LoVo (cell line): ENCODE data around the gene RALGPS1.

ENCODE experiments used
- DNase-seq: peaks from one replicate; pipeline ENCODE4 v3.0.0-alpha.2; 2016; ENCODE audit warnings: low spot score

Gene RALGPS1

DNA sequence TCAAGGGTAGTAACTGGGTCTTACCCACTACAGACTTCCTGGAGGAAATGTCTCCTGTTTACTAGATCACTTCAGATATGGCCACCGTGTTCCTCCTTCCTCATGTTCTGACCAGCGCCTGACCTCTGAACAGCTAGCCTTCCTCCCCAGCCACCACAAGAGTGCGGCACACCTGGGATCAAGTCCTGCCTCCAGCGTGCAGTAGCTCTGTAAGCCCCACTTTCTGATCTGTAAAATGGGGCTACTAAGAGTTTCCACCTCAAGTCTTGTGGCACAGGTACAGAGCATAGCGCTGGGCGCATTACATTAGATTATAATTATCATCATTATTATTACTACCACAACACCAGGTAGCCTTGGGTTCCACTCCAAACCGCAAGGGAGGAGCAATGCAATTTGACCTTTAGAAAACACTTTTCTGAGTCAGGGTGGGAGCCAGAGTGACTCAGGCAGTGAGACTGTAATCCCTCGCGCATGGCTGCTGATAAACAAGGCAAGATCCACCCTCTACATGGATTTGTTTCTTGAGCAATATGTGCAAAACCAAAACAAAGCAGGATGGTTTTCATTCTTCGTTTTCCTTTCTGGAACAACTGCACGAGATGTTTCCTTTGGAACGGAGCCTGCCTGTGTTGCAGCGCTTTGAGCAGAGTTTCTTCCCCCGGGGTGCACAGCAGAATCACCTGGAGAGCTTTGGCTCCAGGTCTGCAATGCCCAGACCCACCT is 272.8 kb downstream of the RALGPS1 start:
- peak; percentile 71 for DNase-seq

DNA sequence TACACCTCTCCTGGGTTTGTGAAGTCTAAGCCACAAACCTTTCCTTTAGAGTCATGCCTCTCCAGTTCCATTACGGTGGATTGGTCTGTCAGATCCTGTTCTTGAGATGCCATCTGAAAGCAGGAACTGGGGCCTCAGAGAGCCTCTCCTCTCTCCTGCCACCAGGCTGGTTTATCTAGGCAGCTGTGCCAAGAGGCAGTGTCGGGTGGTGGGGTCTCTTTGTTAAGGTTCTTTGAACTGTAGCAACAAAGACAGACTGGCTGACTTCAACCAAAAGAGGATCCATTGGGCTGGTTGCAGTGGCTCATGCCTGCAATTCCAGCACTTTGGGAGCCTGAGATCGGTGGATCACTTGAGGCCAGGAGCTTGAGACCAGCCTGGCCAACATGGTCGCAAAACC is 273.8 kb downstream of the RALGPS1 start:
- DNase-seq = no peak

DNA sequence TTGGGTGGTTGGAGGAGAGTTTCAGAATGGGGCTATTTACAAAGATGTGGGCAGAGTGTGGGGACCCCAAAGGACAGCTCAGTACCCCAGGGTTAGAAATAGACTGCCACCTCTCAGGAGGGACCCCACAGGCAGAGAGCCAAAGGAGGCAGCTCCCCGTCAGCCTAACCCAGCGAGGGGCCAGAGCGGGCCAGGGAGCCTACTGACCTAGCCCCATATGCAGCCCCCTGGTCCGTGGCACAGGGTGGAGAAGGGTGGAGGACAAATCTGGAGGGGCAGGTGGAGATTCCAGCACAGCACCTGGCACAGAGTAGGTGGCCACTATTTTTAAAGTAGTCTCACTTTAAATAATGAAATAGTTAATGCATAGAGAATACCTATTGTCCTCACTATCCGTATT is 275.0 kb downstream of the RALGPS1 start:
- no peak for DNase-seq

DNA sequence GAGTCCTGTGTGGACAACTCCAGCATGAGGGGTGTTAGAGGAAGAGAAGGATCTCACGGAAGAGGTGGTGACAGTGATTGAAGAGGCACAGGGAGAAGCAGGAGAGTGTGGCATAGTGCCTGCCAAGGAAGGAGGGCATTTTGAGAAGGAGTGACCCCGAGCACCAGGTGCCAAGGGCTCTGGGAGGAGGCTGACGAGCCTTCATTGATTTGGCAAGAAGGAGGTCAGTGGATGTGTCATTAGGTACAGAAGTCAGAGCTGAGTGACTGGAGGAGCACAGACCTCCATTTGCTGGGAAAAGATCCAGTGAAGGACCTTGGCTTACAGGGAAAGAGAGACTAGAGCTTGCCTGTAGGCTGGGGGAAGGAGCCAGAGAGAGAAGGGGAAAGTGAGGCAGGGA is 278.2 kb downstream of the RALGPS1 start:
- no peak for DNase-seq

DNA sequence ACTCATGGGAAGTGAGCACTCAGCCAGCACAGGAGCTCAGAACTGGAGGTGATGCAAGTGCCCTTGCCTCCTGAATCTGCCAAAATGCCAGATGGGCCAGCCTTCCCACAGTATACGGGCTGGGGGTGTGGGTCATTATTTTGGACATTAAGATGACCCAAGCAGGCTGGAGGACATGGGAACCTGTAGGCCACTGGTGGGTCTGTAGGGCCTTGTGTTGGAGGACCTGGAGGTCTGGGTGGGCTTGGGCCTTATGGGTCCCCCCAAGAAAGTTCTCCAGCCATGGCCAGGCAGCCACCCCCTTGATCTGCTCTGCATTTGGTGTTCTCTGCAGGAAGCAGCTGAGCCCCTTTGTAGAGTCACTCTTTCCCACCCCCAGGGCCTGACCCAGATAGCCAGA is 278.9 kb downstream of the RALGPS1 start:
- DNase-seq = no peak

DNA sequence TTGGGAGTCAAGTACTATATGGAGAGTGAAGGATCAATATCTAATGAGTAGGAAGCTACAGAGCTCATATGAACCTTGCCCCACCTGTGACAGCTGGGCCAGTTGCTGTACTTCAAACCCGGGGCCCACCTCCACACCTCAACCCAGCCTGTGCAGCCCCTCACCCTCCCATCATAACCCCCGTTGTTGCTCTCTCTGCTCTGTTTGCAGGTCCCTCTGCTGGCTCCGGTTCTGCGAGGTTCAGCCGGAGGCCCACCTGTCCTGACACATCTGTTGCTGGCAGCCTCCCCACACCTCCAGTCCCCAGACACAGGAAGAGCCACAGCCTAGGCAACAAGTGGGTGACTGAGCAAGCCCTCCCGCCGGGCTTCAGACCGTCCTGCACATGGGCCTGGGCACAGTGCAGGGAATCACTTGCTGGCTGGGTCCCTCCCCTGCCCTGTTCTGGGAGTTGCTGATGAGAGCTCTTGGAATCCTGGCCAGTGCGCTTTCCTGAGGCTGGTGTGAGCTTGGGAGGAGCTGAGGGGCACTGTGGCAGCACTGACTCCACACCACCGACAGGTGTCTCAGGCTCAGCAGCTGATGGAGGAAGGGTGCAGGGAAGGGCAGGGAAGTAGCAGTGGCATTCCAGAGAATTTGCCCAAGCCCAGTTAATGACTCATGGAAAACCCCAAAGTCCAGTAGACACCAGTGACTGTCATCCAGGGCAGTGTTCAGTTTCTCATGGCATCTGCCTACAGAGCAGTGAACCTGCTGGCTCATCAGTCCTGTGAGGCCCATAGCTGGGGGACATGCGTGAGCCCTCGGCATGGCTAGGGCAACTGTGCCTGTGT is 280.5 kb downstream of the RALGPS1 start:
- DNase-seq = peak; percentile 65

DNA sequence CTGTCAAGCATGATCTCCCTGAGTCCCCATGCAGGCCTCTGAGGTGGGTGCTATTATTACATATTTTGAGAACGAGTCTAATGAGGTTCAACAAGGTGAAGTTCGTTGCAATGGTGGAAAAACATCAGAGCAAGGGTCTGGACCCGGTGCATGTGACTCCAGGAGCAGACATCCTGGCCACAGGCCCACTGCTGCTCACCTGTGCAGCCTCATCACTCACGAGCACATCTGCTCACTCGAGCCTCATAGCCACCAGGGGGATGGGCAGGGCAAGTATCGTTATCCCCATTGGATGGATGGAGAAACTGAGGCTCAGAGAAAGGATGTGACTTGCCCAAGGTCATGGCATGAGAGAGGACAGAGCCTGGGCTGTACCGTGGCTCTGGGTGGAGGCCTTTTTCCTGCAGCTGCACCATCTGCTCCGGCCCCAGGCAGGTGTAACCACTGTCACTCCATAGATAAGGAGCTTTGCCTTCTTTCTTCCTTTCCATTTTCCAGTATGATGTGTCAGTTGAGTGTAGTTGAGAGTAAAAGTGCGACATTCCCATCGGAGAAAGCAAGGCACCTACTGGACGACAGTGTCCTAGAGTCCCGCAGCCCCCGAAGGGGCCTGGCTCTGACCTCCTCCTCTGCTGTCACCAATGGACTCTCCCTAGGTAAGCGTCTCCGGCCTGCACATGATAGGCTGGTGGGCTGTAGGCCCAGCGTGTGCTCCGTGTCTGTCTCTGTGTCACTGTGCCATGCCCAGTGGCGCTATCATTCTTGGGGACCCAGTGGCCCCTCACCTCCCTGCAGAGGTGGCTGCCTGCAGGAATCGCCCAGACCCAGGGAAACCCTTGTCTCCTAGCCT is 281.6 kb downstream of the RALGPS1 start:
- DNase-seq = no peak

DNA sequence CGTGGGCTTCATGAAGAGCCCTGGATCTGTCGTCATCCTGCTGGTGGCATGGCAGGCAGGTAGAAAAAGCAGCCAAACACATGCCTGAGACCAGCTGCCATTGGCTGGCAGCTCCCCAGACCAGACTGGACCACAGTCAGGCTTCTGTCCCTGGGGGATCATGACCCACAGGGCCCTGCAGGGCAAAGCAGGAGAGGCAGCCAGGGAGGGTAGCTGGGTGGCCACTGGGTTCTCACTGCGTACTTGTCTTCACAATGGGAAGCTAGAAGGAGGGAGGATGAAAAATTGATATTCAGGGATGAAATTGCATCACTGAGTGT is 282.2 kb downstream of the RALGPS1 start:
- no peak for DNase-seq

DNA sequence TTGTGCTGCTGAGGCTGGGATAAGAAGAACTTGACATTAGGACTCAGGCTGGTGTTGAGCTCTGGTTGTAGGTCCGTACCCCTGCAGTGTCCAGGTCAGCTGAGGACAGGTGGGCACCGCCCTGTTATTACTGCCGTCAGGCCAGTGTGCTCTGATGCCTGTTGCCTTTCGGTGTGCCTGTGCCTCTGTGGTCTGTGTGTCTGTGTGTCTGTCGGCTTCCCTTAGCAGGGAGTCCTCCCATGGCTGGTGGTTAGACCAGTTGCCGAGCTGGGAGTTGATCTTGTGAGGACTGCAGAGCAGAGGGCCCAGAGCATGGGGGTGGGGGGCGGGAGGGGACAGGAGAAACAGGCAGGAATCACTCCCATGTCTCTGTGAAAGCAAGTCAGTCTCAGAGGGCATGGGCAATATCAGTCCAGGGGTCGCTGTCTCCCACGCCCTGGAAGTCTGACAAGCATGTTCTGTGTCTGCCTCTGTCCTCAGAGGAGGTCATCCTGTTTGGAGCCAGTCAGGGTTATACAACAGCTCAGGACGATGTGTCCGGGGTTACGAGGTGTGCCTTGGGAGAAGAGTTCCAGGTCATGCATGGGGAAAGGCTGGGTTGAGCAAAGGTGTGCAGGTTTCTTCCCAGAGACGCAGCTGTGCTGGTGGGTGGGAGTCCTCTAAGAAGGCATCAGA is 282.7 kb downstream of the RALGPS1 start:
- DNase-seq = no peak

DNA sequence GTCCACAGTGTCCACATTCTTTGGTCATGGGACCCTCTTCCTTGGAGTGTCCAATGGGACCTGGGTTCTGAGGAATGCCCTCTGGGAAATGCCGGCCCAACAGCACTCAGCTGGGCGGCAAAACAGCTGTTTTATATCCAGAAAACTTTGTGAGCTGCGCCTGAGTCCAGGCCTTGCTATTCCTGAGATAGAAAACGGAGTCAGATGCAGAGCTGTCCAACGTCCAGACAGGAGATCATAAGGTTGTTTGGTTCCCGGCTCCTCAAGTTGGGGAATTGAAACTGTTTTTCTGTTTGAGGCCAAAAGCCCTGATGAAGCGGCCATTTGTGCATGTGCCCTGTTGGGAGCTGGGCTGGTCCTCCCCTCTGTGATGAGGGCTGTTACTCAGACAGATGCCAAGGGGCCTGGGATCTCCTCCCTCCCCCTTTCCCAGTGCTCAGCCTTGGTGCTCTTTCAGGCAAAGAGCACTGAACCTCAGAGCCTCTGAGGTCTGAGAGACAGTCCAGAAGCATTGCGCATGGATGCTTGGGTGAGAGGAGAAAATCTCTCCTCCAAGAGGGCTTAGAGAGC is 283.4 kb downstream of the RALGPS1 start:
- DNase-seq = no peak

DNA sequence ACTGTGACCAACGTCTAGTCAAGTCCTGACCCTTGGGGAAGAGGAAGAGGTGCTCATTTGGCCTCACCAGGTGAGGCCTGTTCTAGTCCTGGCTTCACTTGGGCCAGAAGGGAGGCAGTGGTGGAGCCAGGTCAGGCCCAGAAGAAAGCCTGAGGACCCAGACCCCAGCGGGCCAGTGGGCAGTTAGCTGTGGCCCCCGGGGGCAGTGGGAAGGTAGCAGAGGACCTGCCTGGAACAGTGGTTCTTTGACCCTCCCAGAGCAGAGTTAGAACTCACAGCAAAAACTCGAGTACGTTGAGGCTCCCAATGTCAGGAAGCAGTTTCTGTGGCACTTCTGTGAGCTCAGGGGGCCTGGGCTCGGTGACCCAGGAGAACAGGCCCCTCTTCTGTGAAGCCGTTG is 284.0 kb downstream of the RALGPS1 start:
- DNase-seq = no peak

DNA sequence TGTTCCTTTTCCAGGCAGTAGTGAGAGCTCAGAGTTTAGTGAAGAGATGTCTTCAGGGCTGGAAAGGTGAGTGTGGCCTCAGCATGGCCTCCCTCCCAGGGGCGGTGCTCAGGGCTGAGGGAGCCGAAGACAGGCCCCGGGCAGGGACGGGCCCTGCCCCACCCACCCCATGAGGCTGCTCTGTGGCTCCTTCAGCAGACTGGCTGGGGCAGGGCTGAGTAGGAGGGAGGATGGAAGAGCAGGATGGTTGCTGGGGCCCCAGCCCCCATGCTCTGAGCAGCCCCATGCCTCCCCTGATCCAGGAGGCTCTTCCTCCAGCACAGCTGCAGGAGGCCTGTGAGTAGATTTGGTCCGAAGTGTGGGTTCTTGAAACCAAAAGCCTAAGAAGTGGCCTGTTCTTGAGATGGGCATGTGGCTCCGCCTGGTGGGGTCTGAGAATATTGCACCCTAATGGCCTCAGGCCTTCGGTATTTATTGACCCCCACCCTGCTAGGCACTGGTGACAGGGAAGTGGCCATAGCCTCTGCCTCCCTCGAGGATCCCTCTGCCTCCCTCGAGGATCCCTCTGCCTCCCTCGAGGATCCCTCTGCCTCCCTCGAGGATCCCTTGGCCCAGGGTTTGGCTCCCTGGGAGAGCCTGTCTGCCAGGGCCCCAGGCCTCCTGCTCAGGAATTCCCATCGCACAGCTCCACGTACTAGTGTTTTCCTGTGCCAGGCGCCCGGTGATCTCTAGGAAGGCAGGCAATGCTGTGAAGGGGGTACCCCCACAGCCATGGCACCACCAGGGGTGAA is 284.6 kb downstream of the RALGPS1 start:
- DNase-seq = peak; percentile 74

DNA sequence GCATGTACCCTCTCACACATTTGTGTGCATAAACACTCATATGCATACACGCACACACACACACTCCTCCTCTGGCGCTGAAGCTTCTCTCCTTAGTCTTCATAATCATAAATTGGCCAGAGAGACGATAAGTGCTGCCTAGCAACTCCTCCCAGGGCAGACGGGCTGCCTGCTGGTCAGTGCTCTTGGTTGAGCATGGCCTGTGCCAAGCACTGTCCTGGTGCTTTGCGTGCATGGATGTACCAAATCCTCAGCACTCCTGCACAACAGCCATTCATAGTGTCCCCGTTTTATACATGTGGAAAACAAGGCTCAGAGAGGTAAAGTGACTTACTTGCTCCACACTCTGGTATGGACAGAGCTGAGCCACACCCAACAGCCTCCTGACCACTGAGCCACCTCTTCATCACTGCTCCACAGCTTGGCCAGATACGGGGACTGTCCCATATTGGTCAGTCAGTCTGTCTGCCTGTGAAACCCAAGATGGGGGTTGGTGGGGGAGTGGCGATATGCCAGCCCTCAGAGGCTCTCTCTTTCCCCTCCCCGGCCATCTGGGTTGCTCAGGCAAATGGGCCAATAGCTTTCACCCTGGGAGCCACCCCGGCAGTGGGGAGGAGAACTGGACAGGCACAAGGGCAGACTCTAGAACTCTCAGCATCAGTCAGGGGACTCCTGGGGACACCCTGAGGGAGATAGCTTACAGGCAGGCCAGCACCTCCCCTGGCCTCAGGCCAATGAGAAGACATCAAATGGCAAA is 285.7 kb downstream of the RALGPS1 start:
- DNase-seq = no peak

DNA sequence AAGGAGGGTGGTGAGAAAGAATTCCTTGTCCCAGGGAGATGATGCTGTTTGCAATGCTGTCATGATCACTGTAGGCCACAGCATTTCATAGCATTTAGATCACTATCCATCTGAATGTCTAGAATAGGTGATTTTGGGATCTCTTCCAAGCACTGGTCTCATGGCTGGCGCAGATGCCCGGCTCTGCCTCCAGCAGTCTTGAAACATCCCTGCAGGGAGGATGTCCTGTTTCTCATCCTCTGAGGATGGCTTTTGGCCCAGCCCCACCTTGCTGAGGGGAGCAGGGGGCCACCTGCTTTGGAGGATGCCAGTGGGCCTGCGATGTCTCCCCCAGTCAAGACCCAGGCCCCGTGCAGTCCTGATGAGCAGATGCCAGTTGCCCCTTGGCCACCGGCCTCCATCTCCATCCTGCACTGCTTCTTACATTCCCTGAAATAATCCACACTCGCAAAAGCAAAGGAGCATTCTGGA is 286.5 kb downstream of the RALGPS1 start:
- DNase-seq = no peak

DNA sequence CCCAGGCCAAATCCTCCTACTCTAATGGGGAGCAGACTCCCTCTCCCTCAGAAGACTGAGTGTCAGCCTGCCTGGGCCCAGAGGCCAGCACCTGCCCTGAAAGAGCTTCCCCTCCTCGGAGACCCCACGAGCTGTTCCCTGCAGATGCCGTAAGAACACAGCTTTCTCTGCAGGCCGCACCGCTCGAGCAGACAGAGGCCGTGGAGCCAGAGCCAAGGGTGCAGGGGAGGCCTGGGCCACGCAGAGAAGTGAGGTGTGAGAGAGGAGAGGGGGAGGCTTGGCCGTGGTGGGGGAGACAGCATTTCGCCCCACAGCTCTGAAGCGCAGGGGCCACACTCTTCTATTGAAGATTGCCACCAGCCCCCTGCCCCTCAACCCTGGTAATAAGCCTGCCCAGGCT is 287.1 kb downstream of the RALGPS1 start:
- DNase-seq = no peak

DNA sequence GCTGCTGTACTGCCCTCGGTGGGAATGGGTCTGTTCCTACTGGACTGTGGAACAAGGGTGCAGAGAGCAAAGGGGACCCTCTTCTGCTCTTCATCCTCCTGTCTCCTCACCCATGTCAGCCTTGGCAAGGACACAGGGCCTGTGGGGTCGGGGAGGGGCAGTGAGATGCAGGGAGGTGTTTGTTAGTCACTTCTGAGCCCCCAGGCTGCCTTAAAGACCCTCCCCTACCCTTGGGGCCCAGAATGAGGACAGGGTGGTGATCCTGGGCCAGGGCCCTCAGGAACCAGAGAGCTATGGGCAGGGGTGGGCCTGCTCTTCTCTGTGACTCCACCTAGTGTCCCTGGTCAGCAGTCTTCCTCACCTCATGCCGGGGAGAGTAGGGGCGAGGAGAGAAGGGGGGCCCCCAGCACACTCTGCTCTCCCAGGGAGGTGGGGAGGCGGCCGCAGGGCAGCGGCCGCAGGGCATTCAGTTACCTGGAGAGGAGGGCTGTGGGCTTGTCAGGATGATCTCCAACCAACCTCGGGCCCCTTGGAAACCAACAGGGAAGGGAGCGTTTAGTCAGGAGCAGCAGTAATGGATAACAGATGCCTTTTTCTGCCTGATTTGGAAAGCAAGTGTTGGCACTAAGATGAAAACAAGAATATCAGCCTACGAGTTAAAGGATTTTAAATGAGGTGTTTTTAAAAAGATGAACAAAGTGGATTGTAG is 288.0 kb downstream of the RALGPS1 start:
- no peak for DNase-seq

DNA sequence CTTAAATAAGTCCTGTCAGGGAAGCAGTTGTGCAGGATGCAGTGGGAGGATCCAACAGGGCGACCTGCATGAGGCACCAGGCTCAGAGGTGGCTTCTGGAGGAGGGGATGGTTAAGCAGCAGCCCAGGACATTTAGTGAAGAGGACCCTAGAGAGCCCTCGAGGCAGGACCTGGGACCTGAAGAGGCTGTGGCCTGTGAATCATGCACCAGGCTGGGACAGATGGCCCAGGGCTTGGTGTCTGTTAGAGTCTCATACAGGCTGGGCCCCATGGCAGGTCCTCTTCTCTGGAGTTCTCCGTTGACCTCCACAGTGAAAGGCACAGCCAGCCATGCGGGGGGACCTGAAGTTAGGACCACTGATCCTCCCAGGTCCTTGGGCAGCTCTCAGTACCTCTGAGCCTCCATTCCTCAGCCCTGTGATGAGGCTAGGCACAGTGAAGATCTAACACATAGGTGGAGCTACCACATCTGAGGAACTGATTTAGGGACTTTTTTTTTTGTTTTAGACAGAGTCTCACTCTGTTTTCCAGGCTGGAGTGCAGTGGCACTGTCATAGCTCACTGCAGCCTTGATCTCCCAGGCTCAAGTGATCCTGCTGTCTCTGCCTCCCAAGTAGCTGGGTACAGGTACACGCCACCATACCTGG is 289.2 kb downstream of the RALGPS1 start:
- no peak for DNase-seq

DNA sequence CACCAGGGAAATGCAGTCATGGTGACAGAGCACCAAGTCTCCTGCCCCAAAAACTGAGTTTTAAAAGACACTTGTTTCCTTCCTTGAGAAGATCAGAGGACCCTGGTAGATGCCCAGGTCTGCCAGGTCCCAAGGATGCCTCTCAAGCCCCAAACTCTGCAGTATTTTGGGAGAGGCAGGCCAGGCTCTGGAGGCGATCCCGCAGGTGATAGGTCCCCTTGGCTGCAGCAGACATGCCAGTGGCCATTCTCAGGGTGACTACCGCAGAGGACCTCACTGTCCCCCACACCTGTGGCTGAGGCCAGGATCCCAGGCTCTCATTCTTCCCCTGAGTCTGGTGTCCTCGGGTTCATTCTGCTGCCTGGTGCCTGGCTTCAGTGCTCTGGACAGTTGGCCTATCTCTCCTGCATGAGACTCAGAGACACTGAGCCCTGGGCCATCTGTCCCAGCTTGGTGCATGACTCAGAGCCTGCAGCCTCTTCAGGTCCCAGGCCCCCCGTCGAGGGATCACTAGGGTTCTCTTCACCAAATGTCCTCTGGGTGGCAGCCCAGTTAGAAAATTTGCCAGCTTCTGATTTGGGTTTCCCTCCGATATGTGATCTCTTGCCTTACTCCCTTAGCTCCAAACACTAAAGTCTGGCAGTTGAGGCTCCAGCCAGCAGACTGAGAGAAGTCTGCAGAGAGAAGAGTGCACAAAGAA is 290.3 kb downstream of the RALGPS1 start:
- peak; percentile 3 for DNase-seq
